ENCODE data around the gene GSX2. TPM values are rescaled to one million over a fixed set of nuclear protein-coding genes. Genes with fewer than 3 reads are reported as not detected.

Gene GSX2
- total RNA-seq, 1 donor from 2014 or later: not detected

DNA sequence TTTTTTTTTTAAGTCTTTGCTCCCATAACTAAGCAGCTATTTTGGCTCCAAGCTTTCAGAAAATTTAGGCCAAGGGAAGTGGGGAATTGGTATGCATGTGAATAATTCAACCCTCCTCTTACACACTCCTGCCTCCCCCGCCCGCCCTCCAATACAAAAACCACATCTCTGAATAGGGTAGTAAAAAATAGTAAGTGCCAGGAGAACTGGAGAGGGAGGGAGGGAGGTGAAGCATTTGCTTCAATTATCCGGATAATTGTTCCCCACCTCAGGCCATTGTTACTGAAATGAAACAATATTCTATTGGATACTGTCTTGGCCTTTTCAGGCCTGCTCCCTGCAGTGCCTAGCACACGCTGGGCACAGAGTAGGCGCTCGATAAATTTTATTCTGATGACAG is 5.5 kb upstream of the GSX2 start:
- TF ChIP-seq, protein P1, sequence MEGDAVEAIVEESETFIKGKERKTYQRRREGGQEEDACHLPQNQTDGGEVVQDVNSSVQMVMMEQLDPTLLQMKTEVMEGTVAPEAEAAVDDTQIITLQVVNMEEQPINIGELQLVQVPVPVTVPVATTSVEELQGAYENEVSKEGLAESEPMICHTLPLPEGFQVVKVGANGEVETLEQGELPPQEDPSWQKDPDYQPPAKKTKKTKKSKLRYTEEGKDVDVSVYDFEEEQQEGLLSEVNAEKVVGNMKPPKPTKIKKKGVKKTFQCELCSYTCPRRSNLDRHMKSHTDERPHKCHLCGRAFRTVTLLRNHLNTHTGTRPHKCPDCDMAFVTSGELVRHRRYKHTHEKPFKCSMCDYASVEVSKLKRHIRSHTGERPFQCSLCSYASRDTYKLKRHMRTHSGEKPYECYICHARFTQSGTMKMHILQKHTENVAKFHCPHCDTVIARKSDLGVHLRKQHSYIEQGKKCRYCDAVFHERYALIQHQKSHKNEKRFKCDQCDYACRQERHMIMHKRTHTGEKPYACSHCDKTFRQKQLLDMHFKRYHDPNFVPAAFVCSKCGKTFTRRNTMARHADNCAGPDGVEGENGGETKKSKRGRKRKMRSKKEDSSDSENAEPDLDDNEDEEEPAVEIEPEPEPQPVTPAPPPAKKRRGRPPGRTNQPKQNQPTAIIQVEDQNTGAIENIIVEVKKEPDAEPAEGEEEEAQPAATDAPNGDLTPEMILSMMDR (IDR thresholded peaks at IDR 0.05): no peak
- intact Hi-C loops (cut with DNase I): loop anchor here (5.0 kb wide), 1 partner anchor 133 kb away; the partner anchor contains the start of gene PDGFRA
- peaks cover 3% of the 10 kb centered on the region for H3K27me3 ChIP-seq

DNA sequence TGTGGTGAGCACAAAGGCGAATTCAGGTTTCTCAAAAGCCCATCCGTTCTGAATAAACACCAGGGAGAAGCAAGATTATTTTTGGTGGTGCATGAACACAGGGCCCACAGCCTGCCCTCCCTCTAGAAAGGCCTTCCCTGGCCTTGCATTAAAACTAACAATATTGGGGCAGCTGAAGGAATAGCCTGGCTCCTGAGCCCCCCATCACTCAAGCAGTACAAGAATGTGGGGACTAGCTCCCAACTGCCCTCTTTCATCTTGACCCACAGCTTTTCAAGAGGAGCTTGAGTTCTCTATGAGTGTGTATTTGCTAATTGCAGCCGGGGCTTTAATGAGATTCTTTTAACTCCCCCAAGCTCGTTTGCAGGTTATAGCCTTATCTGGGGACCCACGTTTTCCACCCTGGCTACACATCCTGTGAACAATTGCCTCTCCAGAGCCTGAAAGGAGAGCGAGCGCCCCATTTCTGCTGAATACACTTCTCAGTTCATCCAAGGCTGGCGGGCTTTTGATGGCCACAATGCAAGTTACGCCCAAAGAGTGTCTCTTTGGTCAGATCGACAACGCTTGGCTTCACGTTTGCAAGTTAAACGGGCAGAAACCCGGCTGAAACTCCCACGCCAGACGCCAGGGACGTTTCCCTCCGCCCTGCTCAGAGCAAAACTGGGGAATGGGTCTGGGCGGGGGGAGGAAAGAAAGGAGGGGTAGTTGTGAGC is 4.7 kb upstream of the GSX2 start:
- Histone ChIP-seq H3K36me3 (no peaks in the 10 kb centered on the region), H3K9me3 (no peaks in the 10 kb centered on the region), H3K27me3 (peaks cover 5% of the 10 kb centered on the region), H3K27ac (no peak overlapping the region), H3K4me3 (no peak overlapping the region), H3K4me1 (peaks cover 8 to 17% of the 10 kb centered on the region in 2 donors)
- no peak for DNase-seq (ENCODE audit: low spot score in 2 of 2)
- intact Hi-C loops (cut with DNase I): loop anchor here (5.0 kb wide), 1 partner anchor 67 kb away; no protein-coding TSS in a partner anchor
- TF ChIP-seq, protein P1 (IDR thresholded peaks at IDR 0.05): no peak

More for the DNA sequence above, 5.5 kb upstream of the GSX2 start:
- H3K4me1 ChIP-seq: peaks cover 3 to 12% of the 10 kb centered on the region in 2 donors
- no peak overlapping the region for H3K27ac ChIP-seq
- H3K36me3 ChIP-seq: no peaks in the 10 kb centered on the region
- no peak for DNase-seq (ENCODE audit: low spot score in 2 of 2)
- H3K4me3 ChIP-seq: no peak overlapping the region
- no peaks in the 10 kb centered on the region for H3K9me3 ChIP-seq

DNA sequence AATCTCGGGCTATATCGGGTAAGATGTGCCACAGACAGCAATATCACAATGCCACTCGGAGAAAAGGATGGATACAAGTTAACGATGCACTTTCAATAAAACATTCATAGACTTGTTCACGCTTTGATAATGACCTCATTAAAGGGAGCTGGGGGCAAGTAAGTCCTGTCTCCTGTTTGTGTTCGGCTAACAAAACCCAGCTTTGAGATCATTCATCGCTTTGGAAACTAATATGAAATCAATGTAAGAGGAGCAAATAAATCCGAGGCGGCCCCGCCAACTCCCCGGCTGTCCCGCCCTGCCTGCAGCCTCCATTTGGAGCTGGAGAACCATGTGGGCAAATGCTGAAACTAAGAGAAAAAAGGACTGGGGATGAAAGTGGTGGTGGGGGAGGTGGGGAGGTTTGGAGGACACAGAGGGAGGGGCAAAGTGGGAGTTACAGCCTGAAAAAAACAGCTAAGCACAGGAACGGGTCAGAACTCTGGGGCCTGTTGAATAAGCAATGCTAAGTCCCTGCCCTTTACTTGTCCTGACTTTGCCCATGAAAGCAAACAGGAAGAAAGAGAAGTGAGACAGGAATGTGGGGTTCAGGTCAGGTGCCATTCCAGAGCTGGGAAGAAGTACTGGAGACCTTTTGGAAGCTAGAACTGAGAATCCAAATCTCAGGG is 3.5 kb upstream of the GSX2 start:
- H3K27me3 ChIP-seq: peaks cover 11% of the 10 kb centered on the region
- H3K9me3 ChIP-seq: no peaks in the 10 kb centered on the region
- TF ChIP-seq, protein P1 (IDR thresholded peaks at IDR 0.05): no peak
- no peak for DNase-seq (ENCODE audit: low spot score in 2 of 2)
- no peak overlapping the region for H3K27ac ChIP-seq
- no peaks in the 10 kb centered on the region for H3K36me3 ChIP-seq
- peaks cover 12 to 26% of the 10 kb centered on the region in 2 donors for H3K4me1 ChIP-seq
- no peak overlapping the region for H3K4me3 ChIP-seq
- intact Hi-C loops (cut with DNase I): loop anchor here (5.0 kb wide), 1 partner anchor 66 kb away; no protein-coding TSS in a partner anchor

DNA sequence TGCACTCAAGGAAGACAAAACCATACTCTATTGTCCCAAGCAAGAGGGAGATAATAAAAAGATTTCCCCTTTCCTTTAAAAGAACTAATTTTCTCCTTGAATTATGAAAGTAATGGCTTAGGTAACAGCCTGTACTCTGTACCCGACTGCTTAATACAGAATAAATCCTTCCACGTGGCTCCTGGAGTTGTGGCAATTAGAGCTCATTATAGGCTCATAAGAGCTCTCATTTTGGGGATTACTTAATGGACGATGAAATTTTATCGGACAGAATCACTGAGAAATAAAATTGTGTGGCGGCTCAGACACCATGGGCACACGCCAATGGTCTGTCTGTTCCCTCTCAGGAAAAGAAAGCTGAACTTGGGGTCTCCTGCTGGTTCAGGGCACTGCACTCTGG is 2.8 kb upstream of the GSX2 start:
- intact Hi-C loops (cut with DNase I): loop anchor here (5.0 kb wide), 1 partner anchor 65 kb away; no protein-coding TSS in a partner anchor
- Histone ChIP-seq H3K4me3 (no peak overlapping the region), H3K27me3 (peaks cover 14% of the 10 kb centered on the region), H3K4me1 (peaks cover 12 to 26% of the 10 kb centered on the region in 2 donors), H3K27ac (no peak overlapping the region), H3K9me3 (no peaks in the 10 kb centered on the region), H3K36me3 (no peaks in the 10 kb centered on the region)
- TF ChIP-seq, protein P1 (IDR thresholded peaks at IDR 0.05): no peak
- no peak for DNase-seq (ENCODE audit: low spot score in 2 of 2)

DNA sequence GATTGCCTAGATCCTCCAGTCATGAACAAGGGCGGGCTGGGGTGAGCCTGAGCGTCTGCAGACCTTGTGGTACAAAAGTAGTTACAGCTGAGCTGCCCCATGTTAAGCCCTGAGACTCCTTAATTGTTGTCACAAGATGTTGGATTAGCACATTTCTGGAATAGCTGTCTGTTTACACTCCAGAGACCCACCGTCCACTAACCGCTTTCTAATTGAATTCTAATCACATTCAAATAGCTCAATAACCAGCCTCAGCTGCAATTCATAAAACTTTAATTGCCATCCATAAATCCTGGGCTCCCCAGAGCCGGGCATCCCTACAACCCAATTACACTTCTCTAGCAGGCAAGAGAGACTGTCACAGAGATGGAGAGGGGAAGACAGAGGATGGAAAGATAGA is 1.6 kb upstream of the GSX2 start:
- H3K36me3 ChIP-seq: no peaks in the 10 kb centered on the region
- H3K4me3 ChIP-seq: no peak overlapping the region
- intact Hi-C loops (cut with DNase I): loop anchor here (5.0 kb wide), 1 partner anchor 64 kb away; no protein-coding TSS in a partner anchor
- H3K9me3 ChIP-seq: no peaks in the 10 kb centered on the region
- H3K27me3 ChIP-seq: peaks cover 14% of the 10 kb centered on the region
- H3K27ac ChIP-seq: no peak overlapping the region
- DNase-seq (ENCODE audit: low spot score in 2 of 2): no peak
- H3K4me1 ChIP-seq: peaks cover 9 to 23% of the 10 kb centered on the region in 2 donors
- TF ChIP-seq, protein P1 (IDR thresholded peaks at IDR 0.05): no peak
